ENCODE data around the gene RSPO4. TPM values are rescaled to one million over a fixed set of nuclear protein-coding genes. Genes with fewer than 3 reads are reported as not detected.

RSPO4 gene
- total and polyA plus RNA-seq, 2 donors (not counting 3 experiments of a cell fraction or from before 2014, with no cell fraction given): not detected

DNA sequence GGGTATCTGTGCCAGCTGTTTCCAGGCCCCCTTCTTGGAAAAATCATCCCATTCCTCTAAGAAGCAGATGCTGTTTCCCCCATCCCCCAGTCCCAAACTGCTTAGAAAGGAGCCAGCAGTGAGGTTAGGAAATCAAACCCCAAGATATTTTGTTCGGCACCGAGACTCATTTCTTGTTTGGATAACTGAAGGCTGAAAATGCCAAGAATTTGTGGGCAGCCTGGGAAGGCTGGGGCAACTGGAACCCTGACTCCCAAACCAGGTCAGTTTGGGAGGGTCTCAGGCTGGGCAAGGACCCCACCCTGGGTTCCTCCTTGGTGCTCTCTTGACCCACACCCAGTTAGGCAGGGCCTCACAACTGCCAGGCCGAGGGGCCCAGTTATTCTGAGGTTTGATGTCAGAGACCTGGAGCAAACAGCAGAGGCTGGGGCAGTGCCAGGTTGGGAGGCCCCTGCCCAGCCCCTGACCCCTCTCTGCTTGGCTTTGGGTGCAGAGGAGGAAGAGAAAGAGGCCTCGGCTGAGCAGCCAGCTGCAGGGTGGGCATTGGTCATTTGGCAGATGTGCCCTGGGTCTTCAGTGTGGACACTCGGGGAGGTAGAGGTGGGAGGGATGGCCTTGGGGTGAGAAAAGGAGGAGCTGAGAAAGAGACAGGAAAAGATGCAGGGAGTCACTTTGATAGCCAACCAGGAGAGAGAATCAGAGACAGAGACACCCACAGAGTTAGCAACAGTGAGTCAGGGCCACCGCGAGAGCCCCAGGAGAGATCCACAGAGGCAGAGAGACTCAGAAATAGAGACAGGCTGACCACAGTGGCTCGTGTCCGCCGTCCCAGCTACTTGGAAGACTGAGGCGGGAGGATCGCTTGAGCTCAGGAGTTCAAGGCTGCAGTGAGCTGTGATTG, 91.0 kb downstream of the RSPO4 start:
- intact Hi-C loops (cut with micrococcal nuclease) (no loop called here), dilution Hi-C loops (cut with MboI; ENCODE audit: extremely low pct_ligation_motif_present, low sequenced_read_pairs) (no loop called here)
- Histone ChIP-seq H3K4me3 (replicated peaks in 1 of 3; ENCODE audit: insufficient read depth in 1 of 3, low read depth in 1 of 3, low read length in 3 of 3) (no peak overlapping the region), H3K79me2 (ENCODE audit: control insufficient read depth, insufficient read depth, low read length) (no peaks in the 10 kb centered on the region), H3K9me3 (replicated peaks; ENCODE audit: control insufficient read depth, insufficient read depth, low read length) (no peaks in the 10 kb centered on the region), H3K36me3 (ENCODE audit: control insufficient read depth in 2 of 2, extremely low read depth in 1 of 2, insufficient read depth in 2 of 2, low read length in 2 of 2) (no peaks in the 10 kb centered on the region), H3K4me2 (ENCODE audit: insufficient read depth, low read length) (no peak overlapping the region), H3K9ac (replicated peaks; ENCODE audit: extremely low read depth, insufficient read depth, low read length) (no peak overlapping the region), H3K27ac (ENCODE audit: insufficient read depth, low read depth, low read length) (no peak overlapping the region), H4K20me1 (replicated peaks; ENCODE audit: control insufficient read depth, extremely low read depth, insufficient read depth, low read length) (no peaks in the 10 kb centered on the region), H3K4me1 (ENCODE audit: control insufficient read depth, extremely low read depth, insufficient read depth, low read length) (no peaks in the 10 kb centered on the region), H2AFZ (ENCODE audit: low read depth, low read length) (no peak overlapping the region), H3K27me3 (ENCODE audit: control insufficient read depth in 2 of 2, insufficient read depth in 2 of 2, low read length in 2 of 2) (no peaks in the 10 kb centered on the region), H3K9me1 (replicated peaks; ENCODE audit: control insufficient read depth, extremely low read depth, insufficient read depth, low read length) (no peaks in the 10 kb centered on the region)
- POLR2A ChIA-PET: no interaction called here
- CTCF ChIA-PET: interaction anchor here (0.9 to 1.1 kb wide), 2 partner anchors 92 to 95 kb away, joined by 3 to 4 read pairs; no protein-coding TSS in a partner anchor
- no peak for TF ChIP-seq EZH2 (IDR thresholded peaks at IDR 0.05; ENCODE audit: borderline replicate concordance, low read depth, low read length, severe bottlenecking)
- no peak for TF ChIP-seq JUN (IDR thresholded peaks at IDR 0.05; ENCODE audit: borderline replicate concordance, insufficient read depth, insufficient read length, low read depth)
- TF ChIP-seq POLR2AphosphoS5 (IDR thresholded peaks at IDR 0.05; ENCODE audit: insufficient read depth, low read depth, low read length): no peak
- no peak for TF ChIP-seq GATA2 (IDR thresholded peaks at IDR 0.05; ENCODE audit: insufficient read depth, insufficient read length, low read depth, low read length)
- TF ChIP-seq, protein P1, sequence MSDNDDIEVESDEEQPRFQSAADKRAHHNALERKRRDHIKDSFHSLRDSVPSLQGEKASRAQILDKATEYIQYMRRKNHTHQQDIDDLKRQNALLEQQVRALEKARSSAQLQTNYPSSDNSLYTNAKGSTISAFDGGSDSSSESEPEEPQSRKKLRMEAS (IDR thresholded peaks at IDR 0.05; ENCODE audit: insufficient read depth, insufficient read length): no peak
- TF ChIP-seq POLR2A (IDR thresholded peaks at IDR 0.05; ENCODE audit: low read depth, low read length): no peak
- TF ChIP-seq MYC (IDR thresholded peaks at IDR 0.05; ENCODE audit: low read depth, low read length): no peak
- TF ChIP-seq, protein P2, sequence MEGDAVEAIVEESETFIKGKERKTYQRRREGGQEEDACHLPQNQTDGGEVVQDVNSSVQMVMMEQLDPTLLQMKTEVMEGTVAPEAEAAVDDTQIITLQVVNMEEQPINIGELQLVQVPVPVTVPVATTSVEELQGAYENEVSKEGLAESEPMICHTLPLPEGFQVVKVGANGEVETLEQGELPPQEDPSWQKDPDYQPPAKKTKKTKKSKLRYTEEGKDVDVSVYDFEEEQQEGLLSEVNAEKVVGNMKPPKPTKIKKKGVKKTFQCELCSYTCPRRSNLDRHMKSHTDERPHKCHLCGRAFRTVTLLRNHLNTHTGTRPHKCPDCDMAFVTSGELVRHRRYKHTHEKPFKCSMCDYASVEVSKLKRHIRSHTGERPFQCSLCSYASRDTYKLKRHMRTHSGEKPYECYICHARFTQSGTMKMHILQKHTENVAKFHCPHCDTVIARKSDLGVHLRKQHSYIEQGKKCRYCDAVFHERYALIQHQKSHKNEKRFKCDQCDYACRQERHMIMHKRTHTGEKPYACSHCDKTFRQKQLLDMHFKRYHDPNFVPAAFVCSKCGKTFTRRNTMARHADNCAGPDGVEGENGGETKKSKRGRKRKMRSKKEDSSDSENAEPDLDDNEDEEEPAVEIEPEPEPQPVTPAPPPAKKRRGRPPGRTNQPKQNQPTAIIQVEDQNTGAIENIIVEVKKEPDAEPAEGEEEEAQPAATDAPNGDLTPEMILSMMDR (IDR thresholded peaks at IDR 0.05; ENCODE audit: extremely low read depth in 1 of 2, insufficient read depth in 1 of 2, low read depth in 1 of 2, low read length in 2 of 2): no peak
- BruUV-seq (replicated peaks): no TSS peak
- DNase-seq (ENCODE audit: low read depth, low spot score) (no peak), FAIRE-seq (no peak)
